Panc1 (cell line): ENCODE data around the gene KCNIP3. TPM values are rescaled to one million over a fixed set of nuclear protein-coding genes. Genes with fewer than 3 reads are reported as not detected.

Experiments used
- ATAC-seq: fragments of 200-7000 bp; cut with Tn5 transposase; 2 replicates; pipeline ENCODE4 v1.9.1; 2020; ENCODE audit warnings: mild to moderate bottlenecking, moderate library complexity
- BruUV-seq: library from RNA; stranded (reverse); fragments of 400-500 nt; replicated peaks from 2 replicates; lab custom pipeline; 2021; lab: Mats Ljungman, UMichigan
- CTCF ChIA-PET: fragments of 300-600 bp; sonication (Branson Sonifier 250); formaldehyde crosslinking; loops from one replicate; lab custom pipeline; 2022; ENCODE audit warnings: antibody characterized with exemption; lab: Charles Lee
- POLR2A ChIA-PET: fragments of 300-600 bp; sonication (Branson Sonifier 250); formaldehyde crosslinking; loops from one replicate; lab custom pipeline; 2022; ENCODE audit warnings: antibody characterized with exemption; lab: Charles Lee
- DNase-seq: peaks from one replicate; pipeline ENCODE4 v3.0.0-alpha.2; 2010; ENCODE audit warnings: low read depth, low spot score
- H3K27ac ChIP-seq: 2 replicates; pipeline ENCODE4 v1.5.1; 2011; ENCODE audit warnings: mild to moderate bottlenecking, low read length, inconsistent platforms
- H3K27me3 ChIP-seq: fragments of 200-500 bp; sonication (Bioruptor generic); 2 replicates; pipeline ENCODE4 v1.6.0; 2014; ENCODE audit warnings: low read length, inconsistent platforms; ENCODE audit not compliant: control insufficient read depth, insufficient read depth
- H3K36me3 ChIP-seq: fragments of 200-500 bp; sonication (Bioruptor generic); 2 replicates; pipeline ENCODE4 v1.5.1; 2014; ENCODE audit warnings: inconsistent platforms, mild to moderate bottlenecking, low read length, moderate library complexity; ENCODE audit not compliant: control insufficient read depth, insufficient read depth
- H3K4me1 ChIP-seq: 2 replicates; pipeline ENCODE4 v1.5.1; 2011; ENCODE audit warnings: inconsistent platforms, mild to moderate bottlenecking, low read length, moderate library complexity; ENCODE audit not compliant: control insufficient read depth, insufficient read depth
- H3K4me3 ChIP-seq, 2 experiments: 2 replicates each; pipeline ENCODE4 v1.5.1; 2011 to 2012; ENCODE audit warnings: low read depth in 2 of 2, low read length in 2 of 2, mild to moderate bottlenecking in 2 of 2, inconsistent platforms in 1 of 2, moderate library complexity in 1 of 2
- H3K9me3 ChIP-seq: fragments of 200-500 bp; sonication (Bioruptor generic); 2 replicates; pipeline ENCODE4 v1.5.1; 2014; ENCODE audit warnings: low read depth, mild to moderate bottlenecking, inconsistent platforms, low read length, moderate library complexity; ENCODE audit not compliant: control insufficient read depth, insufficient read depth
- POLR2AphosphoS5 ChIP-seq: IDR thresholded peaks from 2 replicates; pipeline ENCODE4 v1.6.1; 2012; ENCODE audit warnings: mild to moderate bottlenecking, low read depth, low read length, moderate library complexity
- SIN3A ChIP-seq: IDR thresholded peaks from 2 replicates; pipeline ENCODE4 v1.6.1; 2012; ENCODE audit warnings: low read depth, mild to moderate bottlenecking, low read length, moderate library complexity, borderline replicate concordance; ENCODE audit not compliant: insufficient read depth
- TCF7L2 ChIP-seq: IDR thresholded peaks from 2 replicates; pipeline ENCODE4 v1.6.1; 2011; ENCODE audit warnings: mild to moderate bottlenecking, low read depth, low read length, inconsistent platforms
- in situ Hi-C: cut with HindIII; loops from 2 replicates; pipeline ENCODE4 v1.10.0; 2016; ENCODE audit warnings: low sequenced_read_pairs, low pct_unique_long_range_greater_than_20kb
- intact Hi-C: fragments of 100-400 bp; cut with micrococcal nuclease; formaldehyde crosslinking; loops from one replicate; pipeline ENCODE4 v1.10.0; 2022; ENCODE audit not compliant: unreplicated experiment
- total RNA-seq: library from RNA; stranded (reverse); gene quantifications from one replicate; pipeline ENCODE4 v1.2.1, GENCODE V29; 2021; ENCODE audit not compliant: unreplicated experiment
- TF ChIP-seq, protein P1 (sequence below): fragments of 450-650 bp; IDR thresholded peaks from 2 replicates; pipeline ENCODE4 v1.5.1; 2017; ENCODE audit warnings: mild to moderate bottlenecking
- TF ChIP-seq, protein P2 (sequence below), 2 experiments: IDR thresholded peaks; 2 replicates each; pipeline ENCODE4 v1.6.1; 2011 to 2012; ENCODE audit warnings: low read depth in 2 of 2, control low read depth in 1 of 2, low read length in 1 of 2, mild to moderate bottlenecking in 1 of 2, moderate library complexity in 1 of 2; ENCODE audit not compliant: insufficient read depth in 1 of 2

KCNIP3 gene
- total RNA-seq, 1 experiment from 2014 or later = 17.5 TPM

DNA sequence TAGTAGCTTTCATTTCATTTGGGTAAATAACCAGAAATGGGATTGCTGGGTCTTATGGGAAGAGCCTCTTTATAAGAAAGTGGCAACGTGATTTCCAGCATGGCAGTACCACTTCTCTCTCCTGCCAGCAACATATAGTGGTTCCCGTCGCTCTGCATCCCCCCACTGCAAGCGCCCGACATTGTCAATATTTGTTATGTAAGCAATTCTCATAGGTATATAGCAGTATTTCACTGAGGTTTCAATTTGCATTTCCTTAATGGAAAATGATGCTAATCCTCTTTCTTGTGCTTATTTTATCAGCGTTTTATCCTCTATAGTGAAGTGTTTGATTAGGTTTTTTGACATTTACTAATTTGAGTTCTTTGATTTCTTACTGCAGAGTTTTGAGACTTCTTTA, 69.4 kb downstream of the KCNIP3 start:
- in situ Hi-C loops = no loop called here
- TF ChIP-seq POLR2AphosphoS5 = no peak
- no peak for TF ChIP-seq SIN3A
- TF ChIP-seq, protein P1, sequence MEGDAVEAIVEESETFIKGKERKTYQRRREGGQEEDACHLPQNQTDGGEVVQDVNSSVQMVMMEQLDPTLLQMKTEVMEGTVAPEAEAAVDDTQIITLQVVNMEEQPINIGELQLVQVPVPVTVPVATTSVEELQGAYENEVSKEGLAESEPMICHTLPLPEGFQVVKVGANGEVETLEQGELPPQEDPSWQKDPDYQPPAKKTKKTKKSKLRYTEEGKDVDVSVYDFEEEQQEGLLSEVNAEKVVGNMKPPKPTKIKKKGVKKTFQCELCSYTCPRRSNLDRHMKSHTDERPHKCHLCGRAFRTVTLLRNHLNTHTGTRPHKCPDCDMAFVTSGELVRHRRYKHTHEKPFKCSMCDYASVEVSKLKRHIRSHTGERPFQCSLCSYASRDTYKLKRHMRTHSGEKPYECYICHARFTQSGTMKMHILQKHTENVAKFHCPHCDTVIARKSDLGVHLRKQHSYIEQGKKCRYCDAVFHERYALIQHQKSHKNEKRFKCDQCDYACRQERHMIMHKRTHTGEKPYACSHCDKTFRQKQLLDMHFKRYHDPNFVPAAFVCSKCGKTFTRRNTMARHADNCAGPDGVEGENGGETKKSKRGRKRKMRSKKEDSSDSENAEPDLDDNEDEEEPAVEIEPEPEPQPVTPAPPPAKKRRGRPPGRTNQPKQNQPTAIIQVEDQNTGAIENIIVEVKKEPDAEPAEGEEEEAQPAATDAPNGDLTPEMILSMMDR = no peak
- TF ChIP-seq TCF7L2 = no peak
- TF ChIP-seq, protein P2, sequence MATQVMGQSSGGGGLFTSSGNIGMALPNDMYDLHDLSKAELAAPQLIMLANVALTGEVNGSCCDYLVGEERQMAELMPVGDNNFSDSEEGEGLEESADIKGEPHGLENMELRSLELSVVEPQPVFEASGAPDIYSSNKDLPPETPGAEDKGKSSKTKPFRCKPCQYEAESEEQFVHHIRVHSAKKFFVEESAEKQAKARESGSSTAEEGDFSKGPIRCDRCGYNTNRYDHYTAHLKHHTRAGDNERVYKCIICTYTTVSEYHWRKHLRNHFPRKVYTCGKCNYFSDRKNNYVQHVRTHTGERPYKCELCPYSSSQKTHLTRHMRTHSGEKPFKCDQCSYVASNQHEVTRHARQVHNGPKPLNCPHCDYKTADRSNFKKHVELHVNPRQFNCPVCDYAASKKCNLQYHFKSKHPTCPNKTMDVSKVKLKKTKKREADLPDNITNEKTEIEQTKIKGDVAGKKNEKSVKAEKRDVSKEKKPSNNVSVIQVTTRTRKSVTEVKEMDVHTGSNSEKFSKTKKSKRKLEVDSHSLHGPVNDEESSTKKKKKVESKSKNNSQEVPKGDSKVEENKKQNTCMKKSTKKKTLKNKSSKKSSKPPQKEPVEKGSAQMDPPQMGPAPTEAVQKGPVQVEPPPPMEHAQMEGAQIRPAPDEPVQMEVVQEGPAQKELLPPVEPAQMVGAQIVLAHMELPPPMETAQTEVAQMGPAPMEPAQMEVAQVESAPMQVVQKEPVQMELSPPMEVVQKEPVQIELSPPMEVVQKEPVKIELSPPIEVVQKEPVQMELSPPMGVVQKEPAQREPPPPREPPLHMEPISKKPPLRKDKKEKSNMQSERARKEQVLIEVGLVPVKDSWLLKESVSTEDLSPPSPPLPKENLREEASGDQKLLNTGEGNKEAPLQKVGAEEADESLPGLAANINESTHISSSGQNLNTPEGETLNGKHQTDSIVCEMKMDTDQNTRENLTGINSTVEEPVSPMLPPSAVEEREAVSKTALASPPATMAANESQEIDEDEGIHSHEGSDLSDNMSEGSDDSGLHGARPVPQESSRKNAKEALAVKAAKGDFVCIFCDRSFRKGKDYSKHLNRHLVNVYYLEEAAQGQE (IDR thresholded peaks at IDR 0.05; ENCODE audit: insufficient read depth in 1 of 2, low read depth in 2 of 2, low read length in 1 of 2) = no peak
- Histone ChIP-seq H3K27me3 (no peaks in the 10 kb centered on the region), H3K4me3 (no peak overlapping the region), H3K36me3 (no peaks in the 10 kb centered on the region), H3K4me1 (no peaks in the 10 kb centered on the region), H3K27ac (no peak overlapping the region), H3K9me3 (no peaks in the 10 kb centered on the region)
- intact Hi-C loops = no loop called here
- DNase-seq = no peak
- no peak for ATAC-seq
- no TSS peak for BruUV-seq
- ChIA-PET CTCF (no interaction called here), POLR2A (interaction anchor here (0.7 kb wide), 1 partner anchor 18 kb away, joined by 3 read pairs; no protein-coding TSS in a partner anchor)

DNA sequence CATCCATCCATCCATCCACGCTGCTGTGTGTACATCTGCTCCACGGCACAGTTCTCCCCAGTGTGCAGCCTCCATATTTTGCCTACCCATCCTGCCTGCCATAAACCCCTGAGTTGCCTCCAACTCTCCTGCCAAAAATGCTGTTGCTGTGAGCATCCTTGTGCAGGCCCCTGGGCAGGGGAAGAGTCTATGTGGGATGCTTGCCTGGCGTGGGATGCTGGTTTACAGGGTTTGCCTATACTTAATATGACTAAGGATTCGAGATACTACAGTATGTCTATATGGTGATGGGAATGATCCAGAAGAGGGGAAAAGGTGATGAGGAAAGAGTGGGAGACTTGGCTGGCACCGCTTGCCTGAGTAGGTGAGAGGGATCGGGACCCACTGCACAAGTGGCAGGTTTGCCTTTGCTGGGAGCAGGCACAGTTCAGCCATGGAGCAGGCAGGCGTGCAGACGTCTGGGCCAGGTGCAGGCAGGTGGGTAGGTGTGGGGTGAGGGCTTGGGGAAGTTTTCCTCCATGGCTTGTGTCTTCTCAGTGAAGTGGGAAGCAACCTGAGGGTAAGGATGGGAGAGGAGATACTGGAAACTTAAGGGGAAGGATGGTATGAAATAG, 75.2 kb downstream of the KCNIP3 start:
- in situ Hi-C loops = no loop called here
- ChIA-PET CTCF (no interaction called here), POLR2A (no interaction called here)
- Histone ChIP-seq H3K27ac (no peak overlapping the region), H3K27me3 (no peaks in the 10 kb centered on the region), H3K36me3 (no peaks in the 10 kb centered on the region), H3K9me3 (no peaks in the 10 kb centered on the region), H3K4me1 (no peaks in the 10 kb centered on the region), H3K4me3 (no peak overlapping the region)
- ATAC-seq (no peak), DNase-seq (no peak)
- intact Hi-C loops = no loop called here
- TF ChIP-seq, protein P1 = no peak
- no peak for TF ChIP-seq POLR2AphosphoS5
- no peak for TF ChIP-seq TCF7L2
- TF ChIP-seq, protein P2 (IDR thresholded peaks at IDR 0.05; ENCODE audit: insufficient read depth in 1 of 2, low read depth in 2 of 2, low read length in 1 of 2) = no peak
- TF ChIP-seq SIN3A = no peak
- BruUV-seq = no TSS peak
